ENCODE measurements around the gene KCNN3.

DNA sequence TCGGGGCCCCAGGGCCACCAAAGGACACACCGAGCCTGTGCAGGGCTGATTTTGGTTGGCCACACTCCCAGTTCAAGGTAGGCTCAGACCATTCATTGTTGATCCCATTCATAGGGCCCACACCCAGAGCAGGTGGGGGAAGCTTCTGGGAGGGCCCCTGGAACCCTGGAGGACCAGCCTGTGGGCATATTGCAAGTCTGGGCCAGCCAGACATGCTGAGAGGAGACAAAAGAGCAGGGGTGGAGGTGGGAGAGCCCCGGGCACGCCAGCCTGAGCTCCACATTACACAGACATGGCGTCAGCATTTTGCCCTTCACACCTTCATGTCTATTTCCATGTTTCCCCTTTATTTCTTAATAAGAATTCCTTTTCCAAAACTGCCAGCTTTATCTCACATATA is 40.8 kb upstream of the KCNN3 start:
- TF ChIP-seq POLR2A (IDR thresholded peaks at IDR 0.05) (no peak), POLR2AphosphoS5 (IDR thresholded peaks at IDR 0.05) (no peak)
